Skeletal muscle satellite cell (primary cell): ENCODE data around the gene ZSCAN22. TPM values are rescaled to one million over a fixed set of nuclear protein-coding genes. Genes with fewer than 3 reads are reported as not detected.

Source experiments
- H3K27me3 ChIP-seq: 2 replicates; pipeline ENCODE4 v1.7.0; 2013; ENCODE audit warnings: low read length; ENCODE audit not compliant: control insufficient read depth, insufficient read depth
- H3K36me3 ChIP-seq: 2 replicates; pipeline ENCODE4 v1.7.0; 2013; ENCODE audit warnings: mild to moderate bottlenecking, control low read depth, low read length; ENCODE audit not compliant: insufficient read depth
- H3K4me1 ChIP-seq: 2 replicates; pipeline ENCODE4 v1.7.0; 2013; ENCODE audit warnings: low read length; ENCODE audit not compliant: control insufficient read depth, insufficient read depth
- H3K4me2 ChIP-seq: 2 replicates; pipeline ENCODE4 v1.7.0; 2013; ENCODE audit warnings: mild to moderate bottlenecking, low read length
- H3K4me3 ChIP-seq: 2 replicates; pipeline ENCODE4 v1.7.0; 2013; ENCODE audit warnings: low read length
- H3K9ac ChIP-seq: 2 replicates; pipeline ENCODE4 v1.7.0; 2013; ENCODE audit warnings: mild to moderate bottlenecking, low read depth, low read length, moderate library complexity
- H3K9me3 ChIP-seq: replicated peaks from 2 replicates; pipeline ENCODE4 v1.7.0; 2013; ENCODE audit warnings: mild to moderate bottlenecking, control low read depth, low read length
- small RNA-seq: library from RNA; depleted of rRNA; stranded (forward); fragments of <200 nt; gene quantifications from one replicate; pipeline ENCODE3, GENCODE V24; 2012

ZSCAN22 gene

DNA sequence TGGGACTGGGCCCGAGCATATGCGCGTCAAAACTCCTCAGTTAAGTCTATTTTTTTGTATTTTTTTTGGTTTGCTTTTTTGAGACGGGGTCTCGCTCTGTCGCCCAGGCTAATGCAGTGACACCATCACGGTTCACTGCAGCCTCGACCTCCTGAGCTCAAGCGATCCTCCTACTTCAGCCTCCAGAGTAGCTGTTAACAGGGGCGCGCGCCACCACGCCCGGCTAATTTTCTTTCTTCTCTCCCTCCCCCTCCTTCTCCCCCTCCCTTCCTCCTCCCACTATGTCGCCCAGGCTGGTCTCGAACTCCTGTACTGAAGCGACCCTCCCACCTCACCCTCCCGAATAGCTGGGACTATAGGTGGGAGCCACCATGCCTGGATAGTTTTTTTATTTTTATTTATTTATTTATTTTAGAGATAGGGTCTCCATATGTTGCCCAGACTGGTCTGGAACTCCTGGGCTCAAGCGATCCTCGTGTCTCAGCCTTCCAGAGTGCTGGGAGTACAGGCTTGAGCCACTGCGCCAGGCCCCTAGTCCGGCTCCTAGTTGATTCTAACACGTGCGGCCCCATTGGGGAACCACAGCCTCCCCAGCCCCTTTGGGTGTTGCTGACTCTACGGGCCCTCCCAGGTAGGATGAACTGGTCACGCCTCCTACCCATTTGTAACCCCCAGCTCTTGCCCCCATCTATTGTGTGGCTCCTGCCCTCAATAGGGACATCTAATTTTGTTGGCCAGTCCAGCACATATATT lies 54.8 kb downstream of the ZSCAN22 start:
- H3K4me2 ChIP-seq = peak overlapping the region; percentile 94
- no peaks in the 10 kb centered on the region for H3K9me3 ChIP-seq
- H3K36me3 ChIP-seq = no peaks in the 10 kb centered on the region
- H3K9ac ChIP-seq = peak overlapping the region; percentile 91
- H3K27me3 ChIP-seq = no peaks in the 10 kb centered on the region
- peak overlapping the region; percentile 90 for H3K4me3 ChIP-seq
- H3K4me1 ChIP-seq = peaks cover 30% of the 10 kb centered on the region

DNA sequence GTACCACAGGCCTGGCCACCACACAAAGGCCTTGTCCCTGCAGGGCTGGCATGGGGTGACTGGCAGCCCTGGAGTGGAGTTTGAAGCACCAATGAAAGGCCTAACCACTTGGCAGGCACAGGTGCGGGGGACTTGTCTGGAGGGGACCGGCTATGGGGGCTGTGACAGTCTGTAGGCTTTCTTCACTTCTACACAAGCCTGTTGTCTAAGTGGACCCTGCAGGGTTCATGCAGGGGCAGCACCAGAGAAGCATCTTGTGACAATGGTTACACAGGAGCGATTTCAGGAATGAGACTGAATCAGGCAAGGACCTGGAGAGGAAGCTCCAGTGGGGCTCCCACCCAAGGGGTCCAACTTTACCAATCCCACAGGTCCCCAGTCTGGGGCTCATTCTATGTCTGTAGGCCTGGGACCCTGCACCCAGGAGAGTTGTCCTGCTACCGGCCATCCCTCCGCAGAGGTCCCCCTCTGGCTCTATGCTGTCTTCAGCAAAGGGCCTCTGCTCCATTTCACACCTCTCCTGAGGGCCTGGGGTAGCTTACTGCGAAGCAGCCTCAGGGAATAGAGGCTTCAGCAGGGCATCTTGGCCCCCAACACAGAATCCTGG lies 56.3 kb downstream of the ZSCAN22 start:
- H3K4me1 ChIP-seq = peaks cover 32% of the 10 kb centered on the region

DNA sequence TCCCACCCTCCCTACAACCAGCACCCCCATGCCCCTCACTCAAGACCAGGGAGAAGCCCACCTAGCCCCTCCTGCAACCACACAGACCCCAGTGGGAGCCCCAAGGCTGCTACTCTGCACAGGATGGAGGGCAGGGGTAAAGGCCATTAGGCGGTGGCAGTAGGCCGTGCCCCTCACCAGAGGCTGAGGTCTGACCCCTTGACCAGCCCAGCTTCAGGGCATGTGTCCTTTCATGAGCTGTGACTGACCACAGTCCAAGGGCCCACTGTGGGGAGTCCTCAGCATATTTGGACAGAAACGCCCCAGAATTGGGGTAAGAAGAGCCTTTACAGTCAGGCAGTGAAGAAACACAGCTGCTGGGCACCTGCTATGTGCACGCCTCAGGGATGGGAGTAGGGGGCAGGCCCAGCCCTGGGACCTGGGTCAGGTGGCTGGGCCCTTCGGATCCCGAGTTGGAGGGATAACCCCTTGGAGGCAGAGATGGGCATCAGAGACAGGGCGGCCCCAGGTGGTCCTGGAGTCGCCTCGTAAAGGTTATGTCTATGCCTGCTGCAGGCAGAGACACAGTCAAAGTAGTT lies 58.6 kb downstream of the ZSCAN22 start:
- Histone ChIP-seq H3K9me3 (no peaks in the 10 kb centered on the region), H3K4me3 (peak overlapping the region; percentile 89), H3K36me3 (peaks cover 16% of the 10 kb centered on the region), H3K4me2 (peak overlapping the region; percentile 100), H3K27me3 (no peaks in the 10 kb centered on the region), H3K9ac (peak overlapping the region; percentile 99), H3K4me1 (peaks cover 30% of the 10 kb centered on the region)

More for the DNA sequence above, 56.3 kb downstream of the ZSCAN22 start:
- Histone ChIP-seq H3K4me2 (no peak overlapping the region), H3K4me3 (no peak overlapping the region), H3K36me3 (peaks cover 3% of the 10 kb centered on the region), H3K27me3 (no peaks in the 10 kb centered on the region), H3K9ac (no peak overlapping the region), H3K9me3 (no peaks in the 10 kb centered on the region)

DNA sequence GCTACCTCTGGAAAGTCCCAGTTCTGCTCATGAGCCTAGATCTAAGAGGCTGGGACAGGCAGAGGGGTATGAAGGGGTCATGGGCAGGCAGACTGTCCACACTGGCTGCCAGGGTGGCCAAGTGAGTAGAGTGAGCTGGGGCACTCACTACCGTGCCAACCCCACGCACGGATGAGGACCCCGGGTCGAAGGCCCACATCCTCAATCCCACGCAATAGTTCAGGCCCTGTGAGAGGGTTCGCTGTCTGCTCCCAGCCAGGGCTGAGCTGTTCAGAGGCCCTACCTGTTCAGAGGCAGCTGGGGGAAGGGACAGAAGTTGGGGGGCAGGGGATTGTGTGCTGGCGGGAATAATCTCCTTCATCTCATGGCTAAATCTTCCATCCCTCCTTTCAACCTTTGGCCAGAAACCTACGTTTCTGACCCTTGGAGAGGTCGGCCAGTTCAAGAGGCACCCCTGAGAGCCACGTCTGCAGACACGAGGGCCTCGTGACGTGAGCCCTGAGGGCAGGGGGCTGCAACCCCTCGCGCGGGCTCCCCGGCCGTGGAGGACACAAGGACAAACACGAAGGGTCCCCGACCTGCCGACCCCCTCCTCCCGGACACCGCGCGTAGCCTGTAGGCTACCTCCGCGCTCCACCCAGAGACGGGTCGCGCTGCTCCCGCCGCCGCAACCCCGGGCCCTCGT lies 59.2 kb downstream of the ZSCAN22 start:
- peak overlapping the region; percentile 89 for H3K4me3 ChIP-seq
- H3K9ac ChIP-seq = peak overlapping the region; percentile 99
- peaks cover 21% of the 10 kb centered on the region for H3K36me3 ChIP-seq
- H3K27me3 ChIP-seq = no peaks in the 10 kb centered on the region
- peaks cover 30% of the 10 kb centered on the region for H3K4me1 ChIP-seq
- no peaks in the 10 kb centered on the region for H3K9me3 ChIP-seq
- peak overlapping the region; percentile 100 for H3K4me2 ChIP-seq

DNA sequence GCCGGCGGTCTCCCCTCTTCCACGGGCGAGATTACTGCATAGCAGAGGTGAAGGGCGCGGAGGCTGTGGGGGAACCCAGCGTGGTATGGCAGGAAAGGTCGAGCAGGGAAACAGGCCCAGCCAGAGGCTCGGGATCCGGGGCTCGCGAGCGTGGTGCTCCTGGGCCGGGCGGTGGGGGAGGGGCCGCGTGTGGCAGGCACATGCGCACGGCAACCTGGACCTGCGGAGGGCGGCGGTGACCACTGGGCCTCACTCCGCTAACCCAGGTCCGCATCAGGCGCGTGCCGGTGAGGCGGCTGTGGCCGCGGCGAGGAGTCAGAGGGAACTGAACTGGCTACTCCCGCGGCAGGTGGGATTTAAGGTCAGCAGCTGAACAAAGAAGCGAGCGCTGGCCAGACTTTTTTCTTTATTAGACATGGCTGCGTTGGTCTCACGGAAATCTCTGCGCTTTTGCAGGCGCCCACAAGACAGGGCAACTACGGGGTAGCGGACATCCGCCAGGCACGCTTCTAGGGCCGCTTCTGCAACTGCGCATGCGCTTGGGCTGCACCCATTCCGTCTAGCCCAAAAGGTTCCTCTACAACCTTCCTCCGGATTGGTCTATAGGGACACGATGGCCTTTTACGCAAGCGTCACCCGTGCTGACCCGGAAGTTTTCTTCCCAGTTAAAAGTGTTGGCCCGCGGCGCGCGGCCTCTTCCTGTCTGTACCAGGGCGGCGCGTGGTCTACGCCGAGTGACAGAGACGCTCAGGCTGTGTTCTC lies 60.0 kb downstream of the ZSCAN22 start, which contains the start of gene RPS5:
RPS5 (plus strand) TSS at position 694 of the 762 bp plus-strand sequence. CDS start 869 bp downstream, outside the sequence.
- H3K4me2 ChIP-seq = peak within 1 kb of the TSS; percentile 100
- peaks cover 26% of the 10 kb centered on the region for H3K36me3 ChIP-seq
- H3K27me3 ChIP-seq = no peaks in the 10 kb centered on the region
- H3K4me3 ChIP-seq = peak within 1 kb of the TSS; percentile 89
- H3K9me3 ChIP-seq = no peaks in the 10 kb centered on the region
- H3K4me1 ChIP-seq = peaks cover 29% of the 10 kb centered on the region
- peak within 1 kb of the TSS; percentile 99 for H3K9ac ChIP-seq

DNA sequence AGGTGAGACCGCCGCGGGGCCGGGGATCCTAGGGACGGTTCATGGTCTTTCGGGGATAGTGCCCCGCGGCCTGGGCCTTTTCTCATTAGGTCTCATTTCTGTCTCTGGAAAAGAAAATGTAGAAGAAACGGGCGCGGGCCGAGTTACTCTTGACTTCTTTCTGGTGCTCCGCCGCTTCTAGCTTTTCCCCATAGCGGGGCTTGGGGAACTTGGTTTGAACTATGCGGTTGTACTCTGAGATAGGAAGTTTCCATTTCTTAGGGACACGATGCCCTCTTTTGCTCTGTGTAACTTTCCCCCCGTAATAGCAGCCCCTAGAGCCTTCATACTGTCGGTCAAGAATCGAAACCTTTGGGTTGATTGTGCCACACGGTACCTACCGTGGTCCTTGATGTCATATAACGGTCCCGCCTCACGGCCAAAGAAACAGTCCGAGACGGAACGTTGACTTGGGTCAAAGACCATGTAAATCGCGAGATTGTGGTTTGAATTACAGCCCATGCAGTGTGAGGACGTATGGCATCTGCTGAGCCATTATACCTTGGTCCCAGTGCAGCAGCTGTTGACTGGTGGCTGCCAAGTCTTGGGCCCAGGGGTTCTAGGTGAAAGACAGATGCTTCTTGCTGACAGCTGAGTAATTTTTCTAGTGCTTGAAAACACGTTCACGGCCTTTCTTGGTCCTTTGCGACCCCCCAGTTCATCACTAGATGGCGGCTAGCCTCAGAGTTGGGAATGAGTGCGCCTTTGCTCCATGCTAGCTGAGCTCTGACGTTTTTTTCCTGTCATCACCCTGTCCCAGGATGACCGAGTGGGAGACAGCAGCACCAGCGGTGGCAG lies 60.8 kb downstream of the ZSCAN22 start:
- Histone ChIP-seq H3K9ac (peak overlapping the region; percentile 99), H3K4me3 (peak overlapping the region; percentile 89), H3K36me3 (peaks cover 32% of the 10 kb centered on the region), H3K27me3 (no peaks in the 10 kb centered on the region), H3K9me3 (no peaks in the 10 kb centered on the region), H3K4me2 (peak overlapping the region; percentile 100), H3K4me1 (peaks cover 25% of the 10 kb centered on the region)

DNA sequence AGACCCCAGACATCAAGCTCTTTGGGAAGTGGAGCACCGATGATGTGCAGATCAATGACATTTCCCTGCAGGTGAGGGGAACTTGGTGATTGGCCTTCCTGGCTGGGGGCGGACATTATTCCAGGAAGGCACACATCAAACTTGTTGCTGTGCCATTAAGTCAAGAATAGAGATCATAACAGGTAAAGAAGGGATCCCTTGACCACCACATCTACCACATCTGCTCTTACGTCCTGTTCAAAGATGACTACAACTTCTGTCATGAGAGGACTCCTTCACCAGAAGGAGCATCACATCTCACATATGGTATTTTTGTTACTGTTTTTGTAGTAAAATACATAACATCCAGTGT lies 61.4 kb downstream of the ZSCAN22 start:
- no peaks in the 10 kb centered on the region for H3K9me3 ChIP-seq
- H3K9ac ChIP-seq = peak overlapping the region; percentile 99
- peak overlapping the region; percentile 100 for H3K4me2 ChIP-seq
- H3K4me1 ChIP-seq = peaks cover 25% of the 10 kb centered on the region
- H3K27me3 ChIP-seq = no peaks in the 10 kb centered on the region
- peak overlapping the region; percentile 89 for H3K4me3 ChIP-seq
- H3K36me3 ChIP-seq = peaks cover 38% of the 10 kb centered on the region

Small RNAs within 50 kb of the gene (small RNA-seq; reads per million reads assigned to genes)
- gene MIR4754 (not detected), gene MIR6806 (not detected), gene RNA5SP473 (not detected)
